Measurements from ENCODE around the gene TRMT61B. TPM values are rescaled to one million over a fixed set of nuclear protein-coding genes. Genes with fewer than 3 reads are reported as not detected.

The TRMT61B gene
- total RNA-seq, 2 donors from 2014 or later = 19.9 to 22.4 TPM

DNA sequence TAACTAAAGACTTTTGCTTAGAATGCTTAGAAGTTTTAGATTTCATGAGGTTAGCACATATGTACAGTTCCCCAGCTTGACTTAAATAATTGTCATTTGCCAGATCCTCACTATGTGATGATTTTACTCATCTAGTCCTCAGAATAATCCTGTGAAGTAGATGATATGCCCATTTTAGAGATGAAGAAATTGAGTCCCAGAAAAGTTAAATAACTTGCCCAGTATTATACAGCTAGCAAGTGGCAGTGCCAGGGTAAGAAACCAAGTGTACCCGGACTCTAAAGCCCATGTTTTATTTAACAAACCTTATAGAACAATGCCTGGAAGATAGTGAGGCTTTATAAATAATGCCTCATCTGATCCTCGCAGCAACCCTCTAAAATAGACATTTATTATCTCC lies 31.1 kb downstream of the TRMT61B start:
- Histone ChIP-seq H3K4me1 (ENCODE audit: control insufficient read depth, insufficient read depth, low read length) (no peaks in the 10 kb centered on the region), H3K27me3 (ENCODE audit: control insufficient read depth, insufficient read depth, low read length, poor library complexity, severe bottlenecking) (no peaks in the 10 kb centered on the region), H3K9ac (ENCODE audit: extremely low read depth, low read length, poor library complexity, severe bottlenecking) (no peak overlapping the region), H3K9me3 (ENCODE audit: control insufficient read depth, low read length) (no peaks in the 10 kb centered on the region), H3K36me3 (ENCODE audit: control insufficient read depth, insufficient read depth, low read length) (no peaks in the 10 kb centered on the region), H3K4me3 (ENCODE audit: low read length) (no peak overlapping the region), H3K27ac (ENCODE audit: low read depth, low read length) (no peak overlapping the region)
- peaks cover 5% of the 10 kb centered on the region for H3K27me3 Mint-ChIP-seq (ENCODE audit: insufficient read depth)
- H3K4me1 Mint-ChIP-seq = no peaks in the 10 kb centered on the region
- TF ChIP-seq, protein P1, sequence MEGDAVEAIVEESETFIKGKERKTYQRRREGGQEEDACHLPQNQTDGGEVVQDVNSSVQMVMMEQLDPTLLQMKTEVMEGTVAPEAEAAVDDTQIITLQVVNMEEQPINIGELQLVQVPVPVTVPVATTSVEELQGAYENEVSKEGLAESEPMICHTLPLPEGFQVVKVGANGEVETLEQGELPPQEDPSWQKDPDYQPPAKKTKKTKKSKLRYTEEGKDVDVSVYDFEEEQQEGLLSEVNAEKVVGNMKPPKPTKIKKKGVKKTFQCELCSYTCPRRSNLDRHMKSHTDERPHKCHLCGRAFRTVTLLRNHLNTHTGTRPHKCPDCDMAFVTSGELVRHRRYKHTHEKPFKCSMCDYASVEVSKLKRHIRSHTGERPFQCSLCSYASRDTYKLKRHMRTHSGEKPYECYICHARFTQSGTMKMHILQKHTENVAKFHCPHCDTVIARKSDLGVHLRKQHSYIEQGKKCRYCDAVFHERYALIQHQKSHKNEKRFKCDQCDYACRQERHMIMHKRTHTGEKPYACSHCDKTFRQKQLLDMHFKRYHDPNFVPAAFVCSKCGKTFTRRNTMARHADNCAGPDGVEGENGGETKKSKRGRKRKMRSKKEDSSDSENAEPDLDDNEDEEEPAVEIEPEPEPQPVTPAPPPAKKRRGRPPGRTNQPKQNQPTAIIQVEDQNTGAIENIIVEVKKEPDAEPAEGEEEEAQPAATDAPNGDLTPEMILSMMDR (conservative IDR thresholded peaks at IDR 0.05) = no peak
- no peaks in the 10 kb centered on the region for H3K9me3 Mint-ChIP-seq
- WGBS, 2 experiments (ENCODE audit: insufficient coverage in 1 of 2, insufficient read length in 1 of 2) = 92 to 98% methylated on average over 2 of the region's 2 CpGs
- DNase-seq = no peak
- H3K4me3 Mint-ChIP-seq = no peak overlapping the region
- no peak overlapping the region for H3K27ac Mint-ChIP-seq
- H3K36me3 Mint-ChIP-seq (ENCODE audit: low read depth) = no peaks in the 10 kb centered on the region

DNA sequence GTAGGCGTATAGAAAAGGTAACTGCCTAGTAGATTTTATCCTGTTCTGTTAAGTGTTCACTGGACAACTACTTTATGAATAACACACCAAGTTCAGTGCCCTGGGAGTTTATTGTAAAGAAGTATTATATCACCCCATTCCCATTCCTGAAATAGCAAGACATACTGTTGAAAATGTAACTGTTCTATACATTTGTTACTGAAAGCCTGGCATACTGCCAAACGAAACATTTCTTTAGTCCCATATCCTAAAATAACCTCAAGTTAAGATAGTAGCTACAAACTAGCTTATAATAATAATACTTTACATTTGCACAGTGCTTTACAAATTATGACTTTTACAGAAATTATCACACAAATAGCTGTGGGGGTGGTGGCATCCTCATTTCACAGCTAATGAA lies 34.3 kb downstream of the TRMT61B start:
- Histone ChIP-seq H3K27ac (ENCODE audit: low read depth, low read length) (no peak overlapping the region), H3K4me3 (ENCODE audit: low read length) (no peak overlapping the region), H3K4me1 (ENCODE audit: control insufficient read depth, insufficient read depth, low read length) (no peaks in the 10 kb centered on the region), H3K27me3 (ENCODE audit: control insufficient read depth, insufficient read depth, low read length, poor library complexity, severe bottlenecking) (peaks cover 9% of the 10 kb centered on the region), H3K9me3 (ENCODE audit: control insufficient read depth, low read length) (no peaks in the 10 kb centered on the region), H3K9ac (ENCODE audit: extremely low read depth, low read length, poor library complexity, severe bottlenecking) (no peak overlapping the region), H3K36me3 (ENCODE audit: control insufficient read depth, insufficient read depth, low read length) (no peaks in the 10 kb centered on the region)
- H3K27me3 Mint-ChIP-seq (ENCODE audit: insufficient read depth) = peaks cover 6% of the 10 kb centered on the region
- 83% methylated on average over 2 of the region's 2 CpGs; no CpG with 5 or more reads in 1 of the 2 experiments for WGBS, 2 experiments (ENCODE audit: insufficient coverage in 1 of 2, insufficient read length in 1 of 2)
- no peaks in the 10 kb centered on the region for H3K36me3 Mint-ChIP-seq (ENCODE audit: low read depth)
- no peaks in the 10 kb centered on the region for H3K4me1 Mint-ChIP-seq
- H3K9me3 Mint-ChIP-seq = no peaks in the 10 kb centered on the region
- no peak overlapping the region for H3K4me3 Mint-ChIP-seq
- H3K27ac Mint-ChIP-seq = no peak overlapping the region
- no peak for DNase-seq
- TF ChIP-seq, protein P1 (conservative IDR thresholded peaks at IDR 0.05) = no peak

DNA sequence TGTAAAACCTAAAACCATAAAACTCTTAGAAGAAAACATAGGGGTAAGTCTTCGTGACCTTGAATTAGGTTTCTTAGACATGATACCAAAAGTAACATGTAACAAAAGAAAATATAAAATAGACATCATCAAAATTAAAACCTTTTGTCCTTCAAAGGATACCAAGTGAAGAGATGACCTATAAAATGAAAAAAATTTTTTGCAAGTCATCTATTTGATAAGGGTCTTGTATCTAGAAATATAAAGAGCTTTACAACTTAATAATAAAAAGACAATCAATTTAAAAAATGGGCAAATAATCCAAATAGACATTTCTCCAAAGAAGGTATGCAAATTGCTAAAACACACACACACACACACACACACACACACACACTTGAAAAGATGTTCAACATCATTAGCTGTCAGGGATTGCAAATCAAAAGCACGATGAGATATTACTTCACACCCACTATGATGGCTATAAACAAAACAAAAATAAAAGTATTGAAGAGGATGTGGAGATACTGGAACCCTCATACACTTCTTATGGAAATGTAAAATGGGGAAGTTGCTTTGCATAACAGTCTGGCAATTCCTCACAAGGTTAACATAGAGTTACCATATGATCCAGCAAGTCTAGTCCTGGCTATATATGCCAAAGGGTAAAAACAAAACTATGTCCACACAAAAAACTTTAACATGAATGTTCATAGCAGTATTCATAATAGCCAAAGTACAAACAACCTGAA lies 36.2 kb downstream of the TRMT61B start:
- no peak overlapping the region for H3K27ac Mint-ChIP-seq
- peaks cover 6% of the 10 kb centered on the region for H3K27me3 Mint-ChIP-seq (ENCODE audit: insufficient read depth)
- no peak for DNase-seq
- no peaks in the 10 kb centered on the region for H3K4me1 Mint-ChIP-seq
- H3K9me3 Mint-ChIP-seq = no peaks in the 10 kb centered on the region
- Histone ChIP-seq H3K27ac (ENCODE audit: low read depth, low read length) (no peak overlapping the region), H3K9ac (ENCODE audit: extremely low read depth, low read length, poor library complexity, severe bottlenecking) (no peak overlapping the region), H3K36me3 (ENCODE audit: control insufficient read depth, insufficient read depth, low read length) (no peaks in the 10 kb centered on the region), H3K9me3 (ENCODE audit: control insufficient read depth, low read length) (no peaks in the 10 kb centered on the region), H3K4me1 (ENCODE audit: control insufficient read depth, insufficient read depth, low read length) (no peaks in the 10 kb centered on the region), H3K4me3 (ENCODE audit: low read length) (no peak overlapping the region), H3K27me3 (ENCODE audit: control insufficient read depth, insufficient read depth, low read length, poor library complexity, severe bottlenecking) (peaks cover 9% of the 10 kb centered on the region)
- no peak overlapping the region for H3K4me3 Mint-ChIP-seq
- no peaks in the 10 kb centered on the region for H3K36me3 Mint-ChIP-seq (ENCODE audit: low read depth)
- TF ChIP-seq, protein P1 (conservative IDR thresholded peaks at IDR 0.05) = no peak
- WGBS, 2 experiments (ENCODE audit: insufficient coverage in 1 of 2, insufficient read length in 1 of 2) = 89% methylated on average over 1 of the region's 2 CpGs; no CpG with 5 or more reads in 1 of the 2 experiments

Measured in endodermal cell (in vitro differentiated cells).